Neural cell (in vitro differentiated cells): ENCODE data around the gene PLA2G6.

Source experiments
- CTCF ChIP-seq: fragments of 450-650 bp; IDR thresholded peaks from 2 replicates; pipeline ENCODE4 v1.5.1; 2014; ENCODE audit warnings: antibody characterized with exemption, mild to moderate bottlenecking, moderate library complexity; ENCODE audit not compliant: poor library complexity, severe bottlenecking
- SMC3 ChIP-seq: fragments of 450-650 bp; conservative IDR thresholded peaks from 2 replicates; pipeline ENCODE4 v1.6.1; 2014; ENCODE audit warnings: antibody characterized with exemption, mild to moderate bottlenecking, moderate library complexity; ENCODE audit not compliant: poor library complexity

- TF ChIP-seq SMC3 (no peak), CTCF (no peak)
Measured at GRCh38 chr22:38111925-38112355, 69.7 kb downstream of the PLA2G6 start.
